Heart right ventricle (tissue), 16 donors: ENCODE measurements around the gene GARRE1. TPM values are rescaled to one million over a fixed set of nuclear protein-coding genes. Genes with fewer than 3 reads are reported as not detected.

ENCODE experiments used
- ATAC-seq, 8 donors: fragments of 200-7000 bp; cut with Tn5 transposase; one replicate each; pipeline ENCODE4 v1.9.1; 2020; ENCODE audit warnings: mild to moderate bottlenecking in 8 of 8, moderate library complexity in 8 of 8, moderate number of reproducible peaks in 1 of 8
- DNase-seq, 2 donors: peaks; one replicate each; pipeline ENCODE4 v3.0.0-alpha.2; 2020
- H3K27ac ChIP-seq, 10 donors: fragments of 200-600 bp; sonication (generic) in 2 of 10; one replicate each; pipeline versions ENCODE4 v1.5.0 to v1.8.0; 2020 to 2022; ENCODE audit warnings: mild to moderate bottlenecking in 3 of 10
- H3K27me3 ChIP-seq, 7 donors: fragments of 200-600 bp; one replicate each; pipeline ENCODE4 v1.8.0; 2021 to 2022; ENCODE audit warnings: mild to moderate bottlenecking in 2 of 7
- H3K36me3 ChIP-seq, 9 donors: fragments of 200-600 bp; sonication (generic) in 1 of 9; one replicate each; pipeline versions ENCODE4 v1.5.0 to v1.8.0; 2020 to 2022; ENCODE audit warnings: mild to moderate bottlenecking in 2 of 9
- H3K4me1 ChIP-seq, 9 donors: fragments of 200-600 bp; sonication (generic) in 1 of 9; one replicate each; pipeline versions ENCODE4 v1.5.0 to v1.8.0; 2020 to 2022; ENCODE audit warnings: mild to moderate bottlenecking in 4 of 9
- H3K4me3 ChIP-seq, 10 donors: fragments of 200-600 bp; sonication (generic) in 2 of 10; one replicate each; pipeline versions ENCODE4 v1.5.0 to v1.8.0; 2020 to 2022; ENCODE audit warnings: mild to moderate bottlenecking in 7 of 10, moderate library complexity in 2 of 10
- H3K9me3 ChIP-seq, 11 donors: fragments of 200-600 bp in 10 of 11; sonication (generic) in 2 of 11; one replicate each; pipeline versions ENCODE4 v1.5.0 to v1.8.0; 2013 to 2022; ENCODE audit warnings: mild to moderate bottlenecking in 2 of 11, control low read depth in 1 of 11, moderate library complexity in 1 of 11
- CTCF ChIP-seq, 9 donors: fragments of 200-600 bp; sonication (generic) in 2 of 9; IDR thresholded peaks; one replicate each; pipeline versions ENCODE4 v1.5.0 to v1.8.0; 2021 to 2022; ENCODE audit warnings: antibody characterized with exemption in 9 of 9, mild to moderate bottlenecking in 5 of 9, moderate library complexity in 1 of 9
- WGBS, 2 donors: extraction: QIAGEN DNeasy Blood & Tissue Kit; methylation state at CpG; one replicate each; pipeline ENCODE4 v1.1.7; 2013; ENCODE audit warnings: inconsistent platforms in 1 of 2; 5-methylcytosine and 5-hydroxymethylcytosine counted together
- intact Hi-C, 10 donors: fragments of 100-400 bp; cut with DNase I; formaldehyde crosslinking; loops; one replicate each; pipeline versions ENCODE4 v1.11.1 to v1.14.2; 2022
- polyA plus RNA-seq, 2 donors: library from polyadenylated mRNA; stranded (reverse); fragments of 200-250 nt; gene quantifications; one replicate each; pipeline ENCODE4 v1.2.3, GENCODE V29; 2013
- total RNA-seq, 10 donors: library from RNA; stranded (reverse); fragmentation: NEBNext Ultra II Directional in 3 of 10; extraction: Animal tissue kit (Norgen Biotek cat#: 25700) in 3 of 10; gene quantifications; one replicate each; pipeline versions ENCODE4 v1.2.1 to v1.2.4, GENCODE V29; 2021 to 2023
- donor health status: Arrhythmogenic right ventricular cardiomyopathy.
- donor health status: ischemic (EF 13 %, LVEDD 7.1; RV severe dilation, severe dysfunction).
- donor health status: healthy with polysubstance abuse.
- donor health status: DM: no; HTN: yes; CAD: no.
- donor health status: DM: no; HTN: no; CAD: no.
- donor health status: ischemic (EF 25% LVEDD 6.9; RV normal size, moderate dysfunction).
- donor health status: ischemic (EF 25% LVEDD 5.7; RV mildly dilated, moderate dysfunction).
- donor health status: healthy.
- donor health status: DM: yes; HTN: yes; CAD: no.
- donor health status: Ischemic cardiomyopathy.
- donor health status: ischemic (EF 35%, LVEDD 5.7; RV mildly dilated, moderate dysfunction).
- donor health status: nonischemic (EF 11% LVEDD 7.7; RV severe dilation, severe dysfunction).
- donor health status: DM: yes; HTN: yes; CAD: no.
- donor health status: PGD.
- donor health status: ischemic (EF 29% LVEDD 5.4; RV normal size, mild dysfunction).
- donor health status: nonischemic (EF 23%, LVEDD 6.1; RV moderate dilation, normal function).

GARRE1 gene
- total and polyA plus RNA-seq, 12 donors, result 7.1 to 28.9 (median 23.0) TPM

GRCh38 chr19:34232566-34233481 lies 21.5 kb upstream of the GARRE1 start:
- peak; percentile 30 to 81 (median 72) for ATAC-seq
- TF ChIP-seq CTCF (IDR thresholded peaks at IDR 0.05), result no peak
- H3K4me3 ChIP-seq, result no peak overlapping the region
- H3K27ac ChIP-seq, result peak overlapping the region in 8 of 10 donors; percentile 9 to 75 (median 48)
- intact Hi-C loops, result no loop called here
- H3K36me3 ChIP-seq, result peaks cover 0 to 35% (median 20%) of the 10 kb centered on the region in 9 donors
- H3K4me1 ChIP-seq, result peaks cover 4 to 31% (median 18%) of the 10 kb centered on the region in 9 donors
- no peaks in the 10 kb centered on the region for H3K27me3 ChIP-seq
- 40 to 52% methylated on average over 11 of the region's 11 CpGs for WGBS, 2 donors
- peaks cover 0 to 3% (median 0%) of the 10 kb centered on the region in 11 donors for H3K9me3 ChIP-seq
- DNase-seq, result peak; percentile 54 to 57

GRCh38 chr19:34235425-34235940 lies 18.9 kb upstream of the GARRE1 start:
- intact Hi-C loops, result no loop called here
- Histone ChIP-seq H3K4me3 (no peak overlapping the region), H3K27ac (no peak overlapping the region), H3K9me3 (peaks cover 0 to 3% (median 0%) of the 10 kb centered on the region in 11 donors), H3K36me3 (peaks cover 0 to 8% (median 0%) of the 10 kb centered on the region in 9 donors), H3K27me3 (no peaks in the 10 kb centered on the region), H3K4me1 (peaks cover 4 to 24% (median 18%) of the 10 kb centered on the region in 9 donors)
- no peak for TF ChIP-seq CTCF (IDR thresholded peaks at IDR 0.05)
- ATAC-seq (no peak), DNase-seq (no peak)
- WGBS, 2 donors, result 93 to 96% methylated on average over 2 of the region's 2 CpGs

GRCh38 chr19:34236035-34236987 lies 18.0 kb upstream of the GARRE1 start:
- Histone ChIP-seq H3K9me3 (peaks cover 0 to 3% (median 0%) of the 10 kb centered on the region in 11 donors), H3K4me1 (peaks cover 4 to 24% (median 18%) of the 10 kb centered on the region in 9 donors), H3K4me3 (no peak overlapping the region), H3K36me3 (no peaks in the 10 kb centered on the region), H3K27me3 (no peaks in the 10 kb centered on the region), H3K27ac (no peak overlapping the region)
- DNase-seq (no peak), ATAC-seq (no peak)
- TF ChIP-seq CTCF (IDR thresholded peaks at IDR 0.05), result no peak
- intact Hi-C loops, result no loop called here
- WGBS, 2 donors, result 63 to 73% methylated on average over 18 of the region's 18 CpGs

- 97 to 99% methylated on average over 3 of the region's 3 CpGs for WGBS, 2 donors
- Histone ChIP-seq H3K27me3 (no peaks in the 10 kb centered on the region), H3K9me3 (peaks cover 0 to 3% (median 0%) of the 10 kb centered on the region in 11 donors), H3K4me1 (peaks cover 2 to 22% (median 12%) of the 10 kb centered on the region in 9 donors), H3K36me3 (no peaks in the 10 kb centered on the region), H3K4me3 (no peak overlapping the region), H3K27ac (no peak overlapping the region)
- ATAC-seq (no peak), DNase-seq (no peak)
- TF ChIP-seq CTCF (IDR thresholded peaks at IDR 0.05), result no peak
- intact Hi-C loops, result no loop called here
These were observed 17.1 kb upstream of the GARRE1 start for GRCh38 chr19:34237283-34237682.
